T-helper 9 cell (primary cell): ENCODE data around the gene TMEM18.

ENCODE experiments used
- DNase-seq: peaks from one replicate; pipeline ENCODE4 v3.0.0-alpha.2; 2020

Gene TMEM18

DNA sequence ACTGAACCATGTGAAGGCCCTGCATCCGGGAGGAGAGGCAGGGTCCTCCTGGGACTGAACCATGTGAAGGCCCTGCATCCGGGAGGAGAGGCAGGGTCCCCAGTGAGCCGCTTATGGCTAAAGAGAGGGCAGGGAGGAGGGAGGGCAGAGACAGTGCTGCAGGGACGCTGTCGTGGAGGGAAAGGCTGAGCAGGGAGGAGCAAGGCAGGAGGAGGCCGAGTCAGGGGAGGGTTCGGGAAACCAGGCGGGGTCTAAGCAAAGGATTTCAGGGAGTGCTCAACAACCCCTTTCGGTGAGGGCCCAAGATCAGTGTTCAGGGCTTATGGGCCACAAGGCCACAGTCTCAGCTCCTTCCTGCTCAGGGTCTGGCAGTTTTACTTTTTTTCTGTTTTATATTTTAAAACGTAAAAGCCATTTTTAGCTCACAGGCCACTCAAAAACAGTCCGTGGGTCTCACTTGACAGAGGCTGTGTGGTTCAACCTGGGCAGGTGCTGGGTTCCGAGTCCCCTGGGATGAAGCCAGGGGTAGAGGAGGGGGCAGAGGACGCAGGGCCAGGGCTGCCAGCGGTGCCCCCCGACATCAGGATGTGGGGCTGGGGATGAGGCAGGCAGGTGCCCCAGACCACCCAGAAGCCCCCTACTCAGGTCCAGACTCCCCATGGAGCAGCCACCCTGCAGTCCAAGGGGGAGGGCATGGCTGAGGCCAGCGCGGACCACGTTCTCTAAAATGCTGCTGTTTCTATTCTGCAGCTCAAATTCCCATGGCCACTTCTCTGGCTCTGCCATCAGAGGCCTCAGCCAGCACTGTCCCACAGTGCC is 5.2 kb downstream of the TMEM18 start:
- no peak for DNase-seq

DNA sequence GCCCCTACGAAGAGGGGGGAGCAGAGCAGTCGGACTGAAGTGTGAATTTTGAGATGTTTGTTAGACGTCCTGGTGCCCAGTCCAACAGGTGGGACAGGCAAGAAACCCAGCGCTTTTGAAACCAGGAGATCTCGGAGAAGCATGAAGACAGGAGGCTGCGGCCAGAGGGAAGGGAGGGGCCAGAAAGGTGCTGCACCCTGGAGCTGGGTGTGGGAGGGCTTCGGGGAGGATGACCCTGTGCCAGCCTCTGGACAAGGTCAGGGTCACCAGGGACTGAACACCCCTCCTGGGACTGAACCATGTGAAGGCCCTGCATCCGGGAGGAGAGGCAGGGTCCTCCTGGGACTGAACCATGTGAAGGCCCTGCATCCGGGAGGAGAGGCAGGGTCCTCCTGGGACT is 6.1 kb downstream of the TMEM18 start:
- no peak for DNase-seq

DNA sequence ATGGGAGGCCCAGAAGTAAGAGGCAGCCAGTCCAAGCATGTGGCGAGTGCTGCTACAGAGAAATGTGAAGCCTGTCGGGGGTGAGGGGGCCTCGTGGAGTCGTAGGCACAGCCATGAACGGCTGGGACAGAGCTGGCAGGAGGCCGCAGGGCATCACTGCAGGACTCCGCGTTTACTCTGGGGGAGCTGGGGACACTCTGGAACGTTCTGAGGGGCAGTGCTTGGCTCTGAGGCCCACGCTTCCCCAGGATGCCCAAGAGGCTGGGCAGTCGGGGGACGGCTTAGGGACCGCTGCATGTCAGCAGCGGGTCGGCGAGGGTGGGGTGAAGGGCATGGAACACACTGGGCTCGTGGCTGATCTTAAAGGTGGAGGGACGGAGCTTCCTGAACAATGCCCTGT is 6.6 kb downstream of the TMEM18 start:
- DNase-seq, result no peak

DNA sequence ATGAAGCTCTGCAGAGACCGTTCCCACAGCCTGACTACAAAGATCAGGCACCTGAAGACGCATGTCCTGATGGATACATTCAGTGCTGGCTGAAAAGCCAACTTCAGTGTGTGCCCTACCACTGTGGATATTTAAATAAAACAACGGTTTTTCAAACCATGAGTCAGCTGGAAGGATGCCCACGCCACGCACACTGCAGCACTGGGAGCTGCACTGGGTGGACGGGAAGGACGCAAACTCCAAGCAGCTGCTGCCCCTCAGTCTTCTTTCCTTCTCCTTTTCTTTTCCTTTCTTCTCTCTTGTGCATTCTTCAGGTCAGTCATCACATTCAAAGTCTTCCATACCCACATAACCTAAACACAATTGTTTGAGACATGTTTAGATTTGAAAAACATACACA is 7.9 kb downstream of the TMEM18 start:
- DNase-seq, result no peak

DNA sequence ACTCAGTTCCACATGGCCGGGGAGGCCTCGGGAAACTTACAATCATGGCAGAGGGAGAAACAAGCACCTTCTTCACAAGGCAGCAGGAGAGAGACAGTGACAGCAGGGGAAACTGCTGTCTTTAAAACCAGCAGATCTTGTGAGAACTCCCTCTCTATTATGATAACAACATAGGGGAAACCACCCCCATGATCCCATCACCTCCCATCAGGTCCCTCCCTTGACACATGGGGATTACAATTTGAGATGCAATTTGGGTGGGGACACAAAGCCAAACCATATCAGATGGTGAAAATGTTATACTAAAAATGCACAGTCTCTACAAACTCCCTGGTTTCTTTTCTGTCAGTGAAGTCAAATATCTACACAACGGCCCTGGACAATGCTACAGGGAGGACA is 9.2 kb downstream of the TMEM18 start:
- DNase-seq, result no peak

DNA sequence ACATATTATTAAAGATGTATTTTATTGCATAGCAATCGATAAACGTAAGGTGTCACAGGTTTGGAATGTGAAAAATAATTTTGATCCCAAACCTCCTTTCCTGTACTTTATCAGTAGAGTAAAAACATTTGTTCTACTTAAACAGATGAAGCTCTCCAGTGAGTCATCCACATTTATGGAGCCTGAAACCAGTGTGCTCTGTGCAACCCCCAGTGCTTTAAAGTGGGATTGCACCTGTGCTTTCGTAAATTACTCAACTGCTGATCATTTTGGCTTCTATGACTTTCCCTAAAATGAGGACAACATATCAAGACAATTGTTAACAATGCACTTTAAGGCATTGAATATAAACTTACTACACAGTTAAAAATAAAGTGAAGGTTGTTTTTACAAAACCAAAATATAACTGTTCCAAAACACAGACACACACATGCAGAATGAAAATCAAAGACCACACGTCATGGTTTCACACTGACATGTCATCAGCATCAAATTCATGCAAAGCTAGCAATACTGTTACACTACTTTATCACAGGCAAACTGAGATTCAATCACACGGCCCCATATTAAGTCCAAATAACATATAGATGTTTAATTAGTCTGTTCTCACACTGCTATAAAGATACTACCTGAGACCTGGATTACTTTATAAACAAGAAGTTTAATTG is 9.7 kb downstream of the TMEM18 start:
- no peak for DNase-seq

DNA sequence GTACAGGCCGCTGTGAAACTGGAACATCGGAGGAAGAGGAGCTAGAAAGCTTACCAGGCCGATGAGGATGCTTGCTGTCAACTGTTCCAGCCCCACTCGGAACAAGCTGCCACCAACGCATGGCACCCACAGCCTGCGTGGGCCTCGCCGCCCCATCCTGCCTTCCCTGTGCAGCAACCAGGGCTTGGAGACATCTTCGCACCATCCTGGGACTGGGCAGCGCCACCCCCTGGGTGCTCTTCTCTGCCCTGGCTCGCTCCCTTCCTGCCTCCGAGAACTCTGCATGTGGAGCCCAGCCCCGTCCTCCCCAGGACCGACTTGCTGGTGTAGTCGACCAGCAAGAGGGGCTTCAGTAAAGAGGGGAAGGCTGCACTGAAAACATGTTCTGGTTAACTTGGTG is 10.8 kb downstream of the TMEM18 start:
- no peak for DNase-seq

DNA sequence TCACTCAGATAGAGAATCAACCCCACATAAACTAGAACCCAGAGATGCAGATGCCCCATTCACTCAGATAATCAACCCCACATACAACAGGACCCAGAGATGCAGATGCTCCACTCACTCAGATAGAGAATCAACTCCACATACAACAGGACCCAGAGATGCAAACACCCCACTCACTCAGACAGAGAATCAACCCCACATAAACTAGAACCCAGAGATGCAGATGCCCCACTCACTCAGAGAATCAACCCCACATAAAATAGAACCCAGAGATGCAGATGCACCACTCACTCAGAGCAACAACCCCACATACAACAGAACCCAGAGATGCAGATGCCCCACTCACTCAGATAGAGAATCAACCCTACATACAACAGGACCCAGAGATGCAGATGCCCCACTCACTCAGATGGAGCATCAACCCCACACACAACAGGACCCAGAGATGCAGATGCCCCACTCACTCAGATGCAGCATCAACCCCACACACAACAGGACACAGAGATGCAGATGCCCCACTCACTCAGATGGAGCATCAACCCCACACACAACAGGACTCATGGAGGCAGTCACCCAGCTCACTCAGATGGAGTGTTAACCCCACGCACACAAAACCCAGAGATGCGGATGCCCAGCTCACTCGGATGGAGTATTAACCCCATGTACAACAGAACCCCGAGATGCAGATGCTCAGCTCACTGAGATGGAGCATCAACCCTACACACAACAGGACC is 11.7 kb downstream of the TMEM18 start:
- DNase-seq, result no peak

DNA sequence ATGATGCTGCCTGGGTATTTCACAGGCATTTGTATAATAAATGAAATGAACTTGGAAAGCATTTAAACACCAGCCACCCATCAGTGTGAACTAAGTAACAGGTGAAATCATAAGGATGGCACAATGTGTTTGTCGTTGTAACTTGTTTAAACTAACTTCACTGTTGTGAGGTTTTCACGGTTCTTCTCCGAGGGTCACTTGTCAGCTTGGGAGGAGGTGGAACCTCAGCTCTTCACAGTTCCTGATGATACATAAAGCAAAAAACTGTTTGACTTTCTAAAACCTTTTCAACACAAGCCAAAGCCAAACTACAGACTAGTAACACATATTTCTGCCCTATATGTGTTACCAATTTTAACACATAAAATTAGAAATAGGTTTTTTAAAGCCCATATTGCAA is 13.1 kb downstream of the TMEM18 start:
- no peak for DNase-seq

DNA sequence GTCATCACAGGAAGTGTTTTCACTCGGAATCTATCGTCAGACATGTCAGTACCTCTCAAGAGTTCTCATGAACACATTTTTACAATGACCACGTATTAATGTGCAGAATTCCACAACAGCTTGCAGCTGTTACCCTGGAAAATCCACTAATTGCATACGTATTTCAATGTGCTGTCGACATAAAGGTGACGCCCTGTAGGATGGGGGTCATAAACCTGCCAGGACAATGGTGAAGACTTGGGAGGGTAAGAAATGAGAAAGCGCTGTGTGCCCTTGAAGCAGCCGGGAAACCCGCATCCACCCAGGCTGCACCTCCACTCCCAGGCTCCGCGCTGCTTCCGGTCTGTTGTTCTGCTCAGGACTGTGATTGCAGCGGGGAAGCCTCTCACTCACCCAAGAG is 14.0 kb downstream of the TMEM18 start:
- DNase-seq, result no peak

DNA sequence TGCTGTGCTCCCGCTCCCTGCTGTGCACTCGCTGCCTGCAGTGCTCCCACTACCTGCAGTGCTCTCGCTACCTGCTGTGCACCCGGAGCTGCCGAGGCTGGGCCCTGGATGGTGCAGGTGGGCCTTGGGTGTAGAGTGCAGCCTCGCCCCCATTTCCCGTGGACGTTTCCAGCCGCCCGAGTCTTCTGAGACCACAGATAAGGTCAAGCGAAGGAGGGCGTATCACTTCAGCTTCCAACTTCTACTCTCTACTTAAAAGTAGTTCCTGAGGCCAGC is 15.9 kb downstream of the TMEM18 start:
- no peak for DNase-seq

DNA sequence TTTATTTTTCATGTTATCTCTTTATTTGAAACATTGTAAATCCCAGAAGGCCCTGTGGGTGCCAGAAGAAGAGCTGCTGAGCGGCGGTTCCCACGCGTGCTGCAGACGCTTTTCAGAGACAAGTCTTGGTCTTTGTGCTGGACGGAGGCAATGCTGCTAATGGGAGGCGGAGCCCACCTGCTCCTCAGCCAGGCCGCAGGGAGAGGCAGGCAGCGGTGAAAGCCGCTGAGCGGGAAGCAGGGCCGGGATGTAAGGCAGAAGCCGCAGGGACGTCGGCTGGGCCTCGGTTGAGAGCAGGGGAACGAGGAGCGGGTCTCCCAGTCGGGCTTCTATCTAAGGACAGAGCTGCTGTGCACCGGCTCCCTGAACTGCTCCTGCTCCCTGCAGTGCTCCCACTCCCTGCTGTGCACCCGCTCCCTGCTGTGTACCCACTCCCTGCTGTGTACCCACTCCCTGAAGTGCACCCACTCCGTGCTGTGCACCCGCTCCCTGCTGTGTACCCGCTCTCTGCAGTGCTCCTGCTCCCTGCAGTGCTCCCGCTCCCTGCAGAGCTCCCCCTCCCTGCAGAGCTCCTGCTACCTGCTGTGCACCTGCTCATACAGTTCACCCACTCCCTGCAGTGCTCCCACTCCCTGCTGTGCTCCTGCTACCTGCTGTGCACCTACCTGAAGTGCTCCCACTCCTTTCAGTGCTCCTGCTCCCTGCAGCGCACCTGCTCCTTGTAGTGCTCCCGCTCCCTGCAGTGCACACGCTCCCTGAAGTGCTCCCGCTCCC is 16.4 kb downstream of the TMEM18 start:
- DNase-seq, result no peak

DNA sequence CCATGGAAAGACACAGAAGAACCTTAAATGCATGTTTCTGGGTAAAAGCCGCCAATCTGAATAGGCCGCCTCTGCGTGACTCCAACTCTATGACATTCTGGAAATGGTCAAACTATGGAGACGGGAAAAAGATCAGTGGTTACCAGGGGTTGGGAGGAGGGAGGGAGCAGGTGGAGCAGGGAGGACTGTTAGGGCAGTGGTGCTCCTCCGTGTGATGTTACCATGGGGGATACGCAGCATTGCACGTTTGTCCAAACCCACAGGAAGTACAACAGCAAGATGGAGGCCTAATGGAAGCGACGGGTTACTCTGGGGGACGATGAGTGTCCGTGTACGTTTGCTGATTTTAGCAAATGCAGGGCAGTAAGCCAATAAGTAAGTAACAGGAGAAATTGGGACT is 17.2 kb downstream of the TMEM18 start:
- DNase-seq, result no peak

DNA sequence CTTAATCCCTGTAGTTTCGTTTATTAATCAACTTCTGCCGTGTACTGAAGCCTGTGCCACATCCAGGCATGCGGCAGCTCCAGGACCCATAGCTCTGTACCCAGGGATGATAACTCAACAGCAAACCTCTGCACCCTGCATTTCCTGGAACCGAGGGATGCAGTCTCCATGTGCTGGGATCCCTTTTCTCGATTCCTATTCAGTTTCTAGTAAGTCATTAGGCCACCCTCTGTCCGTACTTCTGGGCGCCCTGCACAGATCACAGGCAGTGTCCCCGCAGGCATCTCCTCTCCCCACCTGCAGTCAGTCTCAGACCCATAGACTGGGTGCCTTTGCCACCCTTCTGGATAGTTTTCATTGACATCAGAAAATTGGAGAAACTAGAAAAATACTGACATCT is 18.8 kb downstream of the TMEM18 start:
- DNase-seq, result no peak

DNA sequence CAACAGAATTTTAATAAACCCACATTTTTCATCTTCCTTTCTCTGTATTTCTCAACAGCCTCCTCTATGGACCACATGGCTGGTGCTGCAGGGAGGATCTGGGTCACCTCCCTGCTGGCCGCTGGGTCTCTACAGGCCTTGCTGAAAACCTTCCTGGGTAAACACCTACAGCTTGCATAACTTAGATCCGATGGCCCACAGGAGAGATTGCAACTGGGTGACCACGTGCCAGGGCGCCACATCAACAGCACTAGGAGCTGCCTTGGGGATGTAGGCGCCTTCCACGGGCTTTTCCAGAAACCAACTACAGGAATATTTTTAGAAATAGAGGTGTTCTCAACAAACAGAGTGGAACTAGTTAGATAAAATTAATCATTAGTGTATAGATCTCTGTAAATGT is 19.4 kb downstream of the TMEM18 start:
- no peak for DNase-seq

DNA sequence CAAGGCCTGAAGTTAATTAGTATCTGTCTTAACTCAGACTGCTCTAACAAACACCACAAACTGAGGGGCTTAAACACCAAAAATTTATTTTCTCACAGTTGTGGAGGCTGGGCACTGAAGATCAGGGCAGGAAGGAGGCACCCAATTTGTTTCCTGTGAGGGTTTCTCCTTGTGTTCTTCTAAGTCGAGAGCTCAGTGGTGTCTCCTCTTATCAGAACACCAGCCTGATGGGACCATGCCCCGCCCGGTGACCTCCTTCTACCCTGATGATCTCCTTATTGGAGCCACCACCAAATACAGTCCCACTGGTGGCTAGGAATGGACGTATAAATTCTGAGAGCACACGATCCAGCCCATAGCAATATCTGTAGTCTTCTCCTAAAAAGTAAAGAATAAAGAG is 20.5 kb downstream of the TMEM18 start:
- DNase-seq, result no peak

DNA sequence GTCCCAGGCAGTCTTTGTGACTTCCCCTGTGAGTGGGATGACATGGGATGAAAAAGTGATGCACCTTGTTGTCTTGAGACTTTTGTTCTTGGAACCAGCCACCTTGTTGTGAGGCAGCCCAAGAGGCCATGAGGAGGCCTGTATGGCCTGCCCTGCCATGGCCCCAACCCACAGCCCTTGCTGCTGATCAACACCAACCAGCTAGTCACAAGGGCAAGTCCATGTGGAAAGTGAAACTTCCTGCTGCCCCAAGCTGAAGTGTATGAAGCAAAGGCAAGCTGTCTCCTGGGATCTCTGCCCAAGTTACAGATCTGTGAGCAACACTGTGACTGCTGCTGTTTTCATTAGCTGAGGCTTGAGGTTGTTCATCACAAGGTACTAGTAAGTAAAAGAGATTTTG is 21.6 kb downstream of the TMEM18 start:
- DNase-seq, result no peak

DNA sequence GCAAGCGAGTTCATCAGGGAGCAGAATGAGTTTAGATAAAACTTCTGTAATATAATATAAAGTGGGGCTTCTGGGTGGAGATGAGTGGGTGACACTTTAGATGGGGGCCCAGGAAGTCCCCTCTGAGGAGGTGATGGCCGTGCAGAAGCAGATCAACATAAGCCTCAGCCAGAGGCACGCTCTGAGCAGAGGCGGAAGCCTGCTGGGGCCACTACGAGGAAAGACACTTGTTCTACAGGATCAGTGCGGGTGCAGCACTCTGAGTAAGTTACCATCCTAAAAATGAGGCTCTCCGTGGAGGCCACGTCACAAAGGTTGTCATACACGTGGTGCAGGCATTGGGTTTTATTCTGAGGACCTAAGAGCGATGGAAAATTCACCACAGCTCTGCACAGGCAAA is 22.3 kb downstream of the TMEM18 start:
- DNase-seq, result no peak

DNA sequence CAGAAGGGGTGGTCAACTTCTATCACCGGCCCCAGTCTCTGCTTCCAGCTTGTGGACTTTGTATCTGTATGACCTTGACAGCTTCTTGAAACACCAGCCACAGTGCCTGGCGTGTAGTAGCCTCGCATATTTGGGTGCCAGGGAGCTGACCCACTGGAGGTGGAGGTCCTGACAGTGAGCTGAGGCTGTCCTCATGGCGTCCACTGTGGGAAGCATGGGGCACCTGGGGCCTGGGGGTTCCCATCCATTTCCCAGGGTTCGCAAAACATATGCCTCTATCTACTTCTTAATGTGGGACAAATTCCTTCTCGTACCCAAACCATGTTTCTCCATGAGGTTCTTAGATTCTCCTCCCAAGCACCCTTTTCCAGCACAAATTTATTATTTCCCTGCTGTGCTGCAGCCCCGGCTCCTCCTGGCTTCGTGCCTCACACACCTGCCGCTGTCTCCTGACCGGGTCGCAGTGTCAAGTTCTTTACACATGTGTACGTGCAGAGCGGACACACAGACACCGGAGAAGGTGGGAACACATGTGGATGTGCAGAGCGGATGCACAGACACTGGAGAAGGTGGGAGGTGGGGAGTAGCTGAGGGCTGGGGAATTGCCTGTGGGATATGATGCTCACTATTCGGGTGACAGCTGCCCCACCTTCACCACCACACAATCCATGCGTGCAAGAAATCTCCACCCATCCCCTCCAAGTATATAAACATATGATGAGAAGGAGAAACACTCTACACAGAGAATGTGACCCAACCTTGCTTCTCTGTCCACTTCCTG is 23.4 kb downstream of the TMEM18 start:
- no peak for DNase-seq

DNA sequence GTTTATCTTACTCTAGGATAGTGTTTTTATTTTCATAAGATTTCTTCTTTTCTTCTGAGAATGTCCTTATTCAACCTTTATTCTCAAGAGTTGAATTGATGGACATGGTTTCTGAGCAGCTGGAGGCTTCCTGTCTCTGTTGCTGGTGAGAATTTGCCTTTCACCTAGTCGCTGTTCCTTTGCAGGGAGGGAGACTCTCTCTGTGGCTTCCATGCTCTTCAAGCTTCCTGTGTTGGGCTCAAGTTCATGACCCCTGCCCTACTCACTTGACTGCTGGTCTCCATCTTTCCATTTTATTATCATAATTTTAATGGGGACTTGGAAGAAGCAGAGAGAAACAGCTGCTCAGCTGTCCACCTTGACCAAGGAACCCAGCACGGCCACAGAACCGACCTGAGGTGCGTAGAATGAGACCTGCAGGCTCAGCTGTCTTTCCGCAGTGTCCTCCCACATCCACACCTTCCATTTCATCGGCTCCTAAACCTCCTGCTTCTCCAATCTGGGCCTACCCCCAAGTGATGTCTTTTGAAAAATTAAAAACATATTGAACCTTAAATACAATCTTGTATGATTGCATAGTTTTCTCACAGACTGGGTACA is 24.2 kb downstream of the TMEM18 start:
- no peak for DNase-seq

DNA sequence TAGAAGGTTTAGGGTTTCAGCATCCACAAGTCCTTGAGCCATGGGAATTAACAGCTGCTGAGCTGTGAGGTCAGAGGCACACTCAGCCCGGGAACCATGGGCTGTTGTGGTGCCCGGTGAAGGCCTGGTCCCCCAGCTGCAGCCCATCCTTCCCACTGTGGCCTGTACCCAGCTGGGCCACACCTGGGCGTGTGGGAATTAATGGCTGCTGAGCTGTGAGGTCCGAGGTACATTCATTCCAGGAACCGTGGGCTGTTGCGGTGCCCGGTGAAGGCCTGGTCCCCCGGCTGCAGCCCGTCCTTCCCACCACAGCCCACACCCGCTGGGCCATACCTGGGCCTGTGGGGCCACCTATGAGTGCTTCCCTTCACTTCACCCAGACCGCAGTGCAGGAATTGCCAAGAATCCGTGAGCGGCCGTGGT is 25.2 kb downstream of the TMEM18 start:
- no peak for DNase-seq
